ENCODE measurements around the gene TNFSF10.
"Not testable (repeated sequence)": the region's sequence is repeated elsewhere in the genome, so short reads cannot be mapped to it uniquely, and the experiment has no call there.

Gene TNFSF10

GRCh38 chr3:172522871-172523818 is at the start of gene TNFSF10:
Gene TNFSF10, minus strand, starts transcription at chr3:172523430. Its CDS starts 46 bp downstream, at chr3:172523384.
- TF ChIP-seq, protein P1, sequence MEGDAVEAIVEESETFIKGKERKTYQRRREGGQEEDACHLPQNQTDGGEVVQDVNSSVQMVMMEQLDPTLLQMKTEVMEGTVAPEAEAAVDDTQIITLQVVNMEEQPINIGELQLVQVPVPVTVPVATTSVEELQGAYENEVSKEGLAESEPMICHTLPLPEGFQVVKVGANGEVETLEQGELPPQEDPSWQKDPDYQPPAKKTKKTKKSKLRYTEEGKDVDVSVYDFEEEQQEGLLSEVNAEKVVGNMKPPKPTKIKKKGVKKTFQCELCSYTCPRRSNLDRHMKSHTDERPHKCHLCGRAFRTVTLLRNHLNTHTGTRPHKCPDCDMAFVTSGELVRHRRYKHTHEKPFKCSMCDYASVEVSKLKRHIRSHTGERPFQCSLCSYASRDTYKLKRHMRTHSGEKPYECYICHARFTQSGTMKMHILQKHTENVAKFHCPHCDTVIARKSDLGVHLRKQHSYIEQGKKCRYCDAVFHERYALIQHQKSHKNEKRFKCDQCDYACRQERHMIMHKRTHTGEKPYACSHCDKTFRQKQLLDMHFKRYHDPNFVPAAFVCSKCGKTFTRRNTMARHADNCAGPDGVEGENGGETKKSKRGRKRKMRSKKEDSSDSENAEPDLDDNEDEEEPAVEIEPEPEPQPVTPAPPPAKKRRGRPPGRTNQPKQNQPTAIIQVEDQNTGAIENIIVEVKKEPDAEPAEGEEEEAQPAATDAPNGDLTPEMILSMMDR (IDR thresholded peaks at IDR 0.05; ENCODE audit: low read depth, low read length) = no peak
- in situ Hi-C loops (cut with HindIII; ENCODE audit: low sequenced_read_pairs) = no loop called here
- DNase-seq (ENCODE audit: low read depth, low spot score) = no peak
- peak within 1 kb of the TSS; percentile 31 for H3K4me3 ChIP-seq (ENCODE audit: low read depth, low read length)

- TF ChIP-seq, protein P1 (IDR thresholded peaks at IDR 0.05; ENCODE audit: low read depth, low read length) = no peak
- in situ Hi-C loops (cut with HindIII; ENCODE audit: low sequenced_read_pairs) = no loop called here
- DNase-seq (ENCODE audit: low read depth, low spot score) = no peak
- H3K4me3 ChIP-seq (ENCODE audit: low read depth, low read length) = no peak overlapping the region
Measured at GRCh38 chr3:172569128-172570008, 46.1 kb upstream of the TNFSF10 start.

DNA sequence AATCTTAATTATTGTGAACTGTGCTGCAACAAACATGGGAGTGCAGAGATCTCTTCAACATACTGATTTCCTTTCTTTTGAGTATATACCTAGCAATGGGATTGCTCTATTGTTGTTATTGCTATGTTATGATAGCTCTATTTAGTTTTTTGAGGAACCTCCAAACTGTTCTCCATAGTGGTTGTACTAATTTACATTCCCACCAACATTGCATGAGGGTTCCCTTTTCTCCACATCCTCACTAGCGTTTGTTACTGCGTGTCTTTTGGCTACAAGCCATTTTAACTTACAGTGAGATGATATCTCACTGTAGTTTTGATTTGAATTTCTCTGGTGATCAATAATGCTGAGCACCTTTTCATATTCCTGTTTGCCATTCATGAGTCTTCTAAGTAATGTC is 45.5 kb upstream of the TNFSF10 start:
- in situ Hi-C loops (cut with HindIII; ENCODE audit: low sequenced_read_pairs) = no loop called here
- TF ChIP-seq, protein P1 (IDR thresholded peaks at IDR 0.05; ENCODE audit: low read depth, low read length) = no peak

DNA sequence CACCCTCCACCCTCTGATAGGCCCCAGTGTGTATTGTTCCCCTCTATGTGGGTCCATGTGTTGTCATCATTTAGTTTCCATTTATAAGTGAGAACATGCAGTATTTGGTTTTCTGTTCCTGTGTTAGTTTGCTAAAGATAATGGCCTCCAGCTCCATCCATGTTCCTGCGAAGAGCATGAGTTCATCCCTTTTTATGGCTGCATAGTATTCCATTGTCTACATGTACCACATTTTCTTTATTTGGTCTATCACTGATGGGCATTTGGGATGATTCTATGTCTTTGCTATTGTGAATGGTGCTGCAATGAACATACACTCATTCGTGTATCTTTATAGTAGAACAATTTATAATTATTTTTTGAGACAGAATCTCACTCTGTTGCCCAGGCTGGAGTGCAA is 43.6 kb upstream of the TNFSF10 start:
- H3K4me3 ChIP-seq (ENCODE audit: low read depth, low read length); in situ Hi-C loops (cut with HindIII; ENCODE audit: low sequenced_read_pairs); DNase-seq (ENCODE audit: low read depth, low spot score): not testable (repeated sequence)

More for the DNA sequence above, 45.5 kb upstream of the TNFSF10 start:
- no peak for DNase-seq (ENCODE audit: low read depth, low spot score)
- no peak overlapping the region for H3K4me3 ChIP-seq (ENCODE audit: low read depth, low read length)

GRCh38 chr3:172564499-172564898 is 41.3 kb upstream of the TNFSF10 start:
- TF ChIP-seq, protein P1 (IDR thresholded peaks at IDR 0.05; ENCODE audit: low read depth, low read length) = no peak
- DNase-seq (ENCODE audit: low read depth, low spot score) = no peak
- H3K4me3 ChIP-seq (ENCODE audit: low read depth, low read length) = no peak overlapping the region
- in situ Hi-C loops (cut with HindIII; ENCODE audit: low sequenced_read_pairs) = no loop called here

DNA sequence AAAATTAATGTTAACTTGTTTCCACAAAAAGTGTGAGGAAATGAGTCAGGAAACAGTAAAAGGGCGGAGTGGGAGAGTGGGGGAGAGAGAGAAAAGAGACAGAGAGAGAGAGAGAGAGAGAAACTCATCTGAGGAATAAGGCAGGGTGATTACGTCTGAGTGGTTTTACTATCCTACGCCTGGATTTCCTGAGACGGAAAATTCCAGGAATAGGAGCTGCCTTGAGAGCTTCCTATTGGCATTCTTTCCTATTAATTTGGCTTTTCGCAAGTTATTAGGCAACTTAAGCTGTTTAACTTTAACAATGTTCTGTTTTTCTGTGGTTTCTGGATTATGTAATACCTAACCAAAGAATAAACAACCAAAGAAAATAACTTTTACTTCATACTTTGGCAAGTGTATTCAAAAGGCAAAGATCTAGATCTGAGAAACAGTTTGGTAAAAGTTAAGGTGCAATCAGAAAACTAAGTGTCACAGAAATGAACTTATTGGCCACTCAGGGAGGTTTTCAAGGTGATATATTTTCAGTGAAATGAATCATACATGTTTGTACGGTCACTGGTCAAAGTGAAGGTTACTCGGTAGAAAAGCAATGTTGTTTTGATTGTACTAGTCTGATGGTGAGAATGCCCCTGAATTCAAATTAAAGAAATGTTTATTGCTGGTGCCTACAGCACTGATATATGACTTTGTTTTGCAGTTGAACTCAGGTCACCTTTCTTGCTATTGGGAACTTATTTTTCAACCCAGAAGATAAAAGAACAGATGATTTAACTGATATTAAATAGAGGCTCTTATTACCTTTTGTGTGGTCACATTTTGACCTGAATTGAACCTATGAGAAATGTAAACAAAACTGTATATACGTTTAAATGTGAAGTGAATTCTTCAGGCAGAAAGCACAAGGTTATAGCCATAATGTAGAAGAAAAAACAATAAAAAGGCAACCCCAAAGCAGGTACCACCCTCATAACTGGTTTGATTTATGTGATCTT is 39.9 kb upstream of the TNFSF10 start:
- TF ChIP-seq, protein P1 (IDR thresholded peaks at IDR 0.05; ENCODE audit: low read depth, low read length) = no peak
- no peak overlapping the region for H3K4me3 ChIP-seq (ENCODE audit: low read depth, low read length)
- peak; percentile 81 for DNase-seq (ENCODE audit: low read depth, low spot score)
- in situ Hi-C loops (cut with HindIII; ENCODE audit: low sequenced_read_pairs) = no loop called here

All from astrocyte of the spinal cord (primary cell).